ENCODE measurements around the gene PRDM5.

GRCh38 chr4:120683897-120684540, 238.5 kb downstream of the PRDM5 start:
- no peak for TF ChIP-seq DLX4 (CRISPR knock-in tag; IDR thresholded peaks at IDR 0.05)
- TF ChIP-seq GABPB2 (CRISPR knock-in tag; conservative IDR thresholded peaks at IDR 0.05), result no peak
- TF ChIP-seq ZNF143 (CRISPR knock-in tag; IDR thresholded peaks at IDR 0.05), result no peak
- no peak for TF ChIP-seq ZNF695 (CRISPR knock-in tag; IDR thresholded peaks at IDR 0.05)
- TF ChIP-seq CTCF (IDR thresholded peaks at IDR 0.05 in 2 of 3, conservative IDR thresholded peaks at IDR 0.05 in 1 of 3; ENCODE audit: insufficient read depth in 2 of 3, low read depth in 1 of 3, low read length in 3 of 3), result no peak
